ENCODE results near the gene RGS12. TPM values are rescaled to one million over a fixed set of nuclear protein-coding genes. Genes with fewer than 3 reads are reported as not detected.

RGS12 gene
- polyA plus RNA-seq, 1 of the 3 experiments (the other 2 are of a cell fraction), result 18.4 TPM

- no peak for TF ChIP-seq RXRA (IDR thresholded peaks at IDR 0.05; ENCODE audit: borderline replicate concordance, low read depth)
- no peak for TF ChIP-seq GABPA (IDR thresholded peaks at IDR 0.05; ENCODE audit: low read depth)
- TF ChIP-seq, protein P1, sequence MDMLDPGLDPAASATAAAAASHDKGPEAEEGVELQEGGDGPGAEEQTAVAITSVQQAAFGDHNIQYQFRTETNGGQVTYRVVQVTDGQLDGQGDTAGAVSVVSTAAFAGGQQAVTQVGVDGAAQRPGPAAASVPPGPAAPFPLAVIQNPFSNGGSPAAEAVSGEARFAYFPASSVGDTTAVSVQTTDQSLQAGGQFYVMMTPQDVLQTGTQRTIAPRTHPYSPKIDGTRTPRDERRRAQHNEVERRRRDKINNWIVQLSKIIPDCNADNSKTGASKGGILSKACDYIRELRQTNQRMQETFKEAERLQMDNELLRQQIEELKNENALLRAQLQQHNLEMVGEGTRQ (IDR thresholded peaks at IDR 0.05; ENCODE audit: borderline replicate concordance, low read depth, low read length), result no peak
- no peak for TF ChIP-seq IRF3 (IDR thresholded peaks at IDR 0.05; ENCODE audit: low read depth, low read length)
- no peak for TF ChIP-seq NFIC (IDR thresholded peaks at IDR 0.05; ENCODE audit: borderline replicate concordance)
Measured at GRCh38 chr4:3252831-3253641, 39.8 kb upstream of the RGS12 start (continued).

DNA sequence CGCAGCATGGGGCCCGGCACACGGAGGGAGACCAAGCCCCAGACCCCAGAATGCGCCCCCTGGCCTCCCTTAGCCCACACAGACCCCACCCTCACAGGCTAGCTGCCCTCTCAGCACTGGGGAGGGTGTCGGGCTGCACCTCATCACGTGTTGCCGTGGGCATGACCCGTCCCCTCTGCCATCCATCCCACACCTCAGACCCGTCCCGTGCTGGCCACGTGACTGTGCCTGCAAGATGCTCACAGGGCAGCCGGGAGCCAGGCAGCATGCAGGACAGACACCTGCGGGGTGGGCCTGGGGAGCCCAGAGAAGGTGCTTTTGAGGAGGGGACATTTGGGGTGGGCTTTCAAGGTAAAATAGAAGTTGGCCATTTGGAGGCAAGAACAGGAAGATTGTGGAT, 39.0 kb upstream of the RGS12 start:
- WGBS (ENCODE audit: low lambda C conversion rate), result 94% methylated on average over 3 of the region's 13 CpGs
- no peak overlapping the region for H3K4me2 ChIP-seq
- H3K27ac ChIP-seq (ENCODE audit: low read depth in 2 of 2, low read length in 1 of 2), result no peak overlapping the region
- ChIA-PET CTCF (no interaction called here), POLR2A (no interaction called here)
- H4K20me1 ChIP-seq (ENCODE audit: insufficient read depth), result no peaks in the 10 kb centered on the region
- no peak for DNase-seq
- no peaks in the 10 kb centered on the region for H3K9me2 ChIP-seq
- no peaks in the 10 kb centered on the region for H3K79me2 ChIP-seq (ENCODE audit: insufficient read depth)
- H3F3A ChIP-seq (replicated peaks; ENCODE audit: insufficient read depth), result no peaks in the 10 kb centered on the region
- H3K9ac ChIP-seq, result no peak overlapping the region
- H3K9me3 ChIP-seq, result no peaks in the 10 kb centered on the region
- no peaks in the 10 kb centered on the region for H3K36me3 ChIP-seq (replicated peaks in 1 of 2; ENCODE audit: control insufficient read depth in 1 of 2, insufficient read depth in 2 of 2, low read length in 1 of 2)
- no peaks in the 10 kb centered on the region for H3K27me3 ChIP-seq (ENCODE audit: insufficient read depth)
- H3K4me1 ChIP-seq (ENCODE audit: control insufficient read depth in 1 of 2, insufficient read depth in 2 of 2, low read depth in 1 of 2, low read length in 1 of 2), result no peaks in the 10 kb centered on the region
- TF ChIP-seq MXI1 (IDR thresholded peaks at IDR 0.05; ENCODE audit: low read depth, low read length) (no peak), ELF1 (IDR thresholded peaks at IDR 0.05) (no peak), YY1 (IDR thresholded peaks at IDR 0.05; ENCODE audit: low read depth) (no peak), CTCF (IDR thresholded peaks at IDR 0.05) (no peak), EZH2phosphoT487 (IDR thresholded peaks at IDR 0.05; ENCODE audit: borderline replicate concordance, low read depth) (no peak), TAF1 (IDR thresholded peaks at IDR 0.05; ENCODE audit: borderline replicate concordance, low read depth, low read length) (no peak), RFX5 (IDR thresholded peaks at IDR 0.05; ENCODE audit: low read length) (no peak), RCOR1 (IDR thresholded peaks at IDR 0.05; ENCODE audit: low read length) (no peak), CHD2 (IDR thresholded peaks at IDR 0.05; ENCODE audit: low read length, partially characterized antibody) (no peak), TEAD4 (IDR thresholded peaks at IDR 0.05; ENCODE audit: borderline replicate concordance, insufficient read depth) (no peak), MEF2A (IDR thresholded peaks at IDR 0.05; ENCODE audit: borderline replicate concordance, low read depth) (no peak), FOXJ3 (CRISPR knock-in tag; IDR thresholded peaks at IDR 0.05) (no peak), TCF12 (IDR thresholded peaks at IDR 0.05) (no peak)
- TF ChIP-seq, protein P2, sequence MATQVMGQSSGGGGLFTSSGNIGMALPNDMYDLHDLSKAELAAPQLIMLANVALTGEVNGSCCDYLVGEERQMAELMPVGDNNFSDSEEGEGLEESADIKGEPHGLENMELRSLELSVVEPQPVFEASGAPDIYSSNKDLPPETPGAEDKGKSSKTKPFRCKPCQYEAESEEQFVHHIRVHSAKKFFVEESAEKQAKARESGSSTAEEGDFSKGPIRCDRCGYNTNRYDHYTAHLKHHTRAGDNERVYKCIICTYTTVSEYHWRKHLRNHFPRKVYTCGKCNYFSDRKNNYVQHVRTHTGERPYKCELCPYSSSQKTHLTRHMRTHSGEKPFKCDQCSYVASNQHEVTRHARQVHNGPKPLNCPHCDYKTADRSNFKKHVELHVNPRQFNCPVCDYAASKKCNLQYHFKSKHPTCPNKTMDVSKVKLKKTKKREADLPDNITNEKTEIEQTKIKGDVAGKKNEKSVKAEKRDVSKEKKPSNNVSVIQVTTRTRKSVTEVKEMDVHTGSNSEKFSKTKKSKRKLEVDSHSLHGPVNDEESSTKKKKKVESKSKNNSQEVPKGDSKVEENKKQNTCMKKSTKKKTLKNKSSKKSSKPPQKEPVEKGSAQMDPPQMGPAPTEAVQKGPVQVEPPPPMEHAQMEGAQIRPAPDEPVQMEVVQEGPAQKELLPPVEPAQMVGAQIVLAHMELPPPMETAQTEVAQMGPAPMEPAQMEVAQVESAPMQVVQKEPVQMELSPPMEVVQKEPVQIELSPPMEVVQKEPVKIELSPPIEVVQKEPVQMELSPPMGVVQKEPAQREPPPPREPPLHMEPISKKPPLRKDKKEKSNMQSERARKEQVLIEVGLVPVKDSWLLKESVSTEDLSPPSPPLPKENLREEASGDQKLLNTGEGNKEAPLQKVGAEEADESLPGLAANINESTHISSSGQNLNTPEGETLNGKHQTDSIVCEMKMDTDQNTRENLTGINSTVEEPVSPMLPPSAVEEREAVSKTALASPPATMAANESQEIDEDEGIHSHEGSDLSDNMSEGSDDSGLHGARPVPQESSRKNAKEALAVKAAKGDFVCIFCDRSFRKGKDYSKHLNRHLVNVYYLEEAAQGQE (IDR thresholded peaks at IDR 0.05; ENCODE audit: low read depth, low read length), result no peak
- H2AFZ ChIP-seq (ENCODE audit: low read depth), result no peak overlapping the region
- no peak overlapping the region for H3K4me3 ChIP-seq (ENCODE audit: low read depth in 2 of 2, low read length in 1 of 2)

Data from SK-N-SH (cell line).